HG03354 (cell line): ENCODE data around the gene ANXA7.
"Not testable (repeated sequence)": the region's sequence is repeated elsewhere in the genome, so short reads cannot be mapped to it uniquely, and the experiment has no call there.

Experiments used
- ATAC-seq: cut with Tn5 transposase; IDR thresholded peaks from one replicate; pipeline ENCODE4 v1.9.1; 2021; ENCODE audit warnings: mild to moderate bottlenecking; ENCODE audit not compliant: unreplicated experiment, poor library complexity, severe bottlenecking

ANXA7 gene

DNA sequence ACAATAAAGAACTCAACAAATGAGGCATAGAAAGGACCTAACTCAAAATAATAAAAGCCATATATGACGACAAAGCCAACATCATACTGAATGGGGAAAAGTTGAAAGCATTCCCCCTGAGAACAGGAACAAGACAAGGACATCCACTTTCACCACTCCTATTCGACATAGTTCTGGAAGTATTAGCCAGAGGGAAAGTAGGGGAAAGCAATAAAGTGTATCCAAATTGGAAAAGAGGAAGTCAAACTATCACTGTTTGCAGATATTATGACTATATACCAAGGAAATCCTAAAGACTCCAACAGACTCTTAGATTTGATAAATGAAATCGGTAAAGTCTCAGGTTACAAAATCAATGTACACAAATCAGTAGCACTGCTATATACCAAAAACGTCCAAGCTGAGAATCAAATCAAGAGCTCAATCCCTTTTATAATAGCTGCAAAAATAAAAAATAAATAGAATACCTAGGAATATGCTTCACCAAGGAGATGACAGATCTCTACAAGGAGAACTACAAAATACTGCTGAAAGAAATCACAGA is 4.8 kb downstream of the ANXA7 start:
- no peak for ATAC-seq

DNA sequence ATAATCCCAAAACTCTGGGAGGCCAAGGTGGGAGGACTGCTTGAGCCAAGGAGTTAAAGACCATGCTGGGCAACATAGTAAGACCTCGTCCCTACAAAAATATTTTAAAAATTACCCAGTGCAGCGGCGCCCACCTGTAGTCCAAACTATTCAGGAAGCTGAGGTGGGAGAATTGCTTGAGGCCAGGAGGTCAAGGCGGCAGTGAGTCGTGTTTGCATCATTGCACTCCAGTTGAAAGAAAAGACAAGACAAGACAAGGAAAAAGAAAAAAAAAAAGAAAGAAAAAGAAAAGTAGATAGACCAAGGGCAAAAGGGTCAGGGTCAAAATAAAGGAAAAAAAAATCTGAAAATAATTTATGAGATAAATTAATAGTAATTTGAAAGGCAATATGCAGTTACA is 5.8 kb downstream of the ANXA7 start:
- no peak for ATAC-seq

DNA sequence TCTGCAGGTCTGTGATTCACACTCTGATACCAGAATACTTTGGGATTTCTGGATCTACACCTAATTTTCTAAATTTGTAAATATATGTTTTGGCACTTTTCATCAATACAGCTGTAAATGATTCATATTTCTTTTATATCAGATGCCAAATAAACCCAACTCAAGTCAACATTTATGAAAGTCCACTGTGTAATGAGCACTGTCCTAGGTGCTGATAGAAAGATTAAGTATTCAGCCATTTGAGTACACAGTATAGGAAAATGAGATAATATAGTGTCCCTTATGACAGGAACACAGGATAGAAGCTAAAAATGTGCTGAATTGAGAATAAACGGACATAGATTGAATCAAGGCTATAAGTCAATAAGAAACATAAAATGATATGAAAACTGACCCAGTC is 6.4 kb downstream of the ANXA7 start:
- no peak for ATAC-seq

DNA sequence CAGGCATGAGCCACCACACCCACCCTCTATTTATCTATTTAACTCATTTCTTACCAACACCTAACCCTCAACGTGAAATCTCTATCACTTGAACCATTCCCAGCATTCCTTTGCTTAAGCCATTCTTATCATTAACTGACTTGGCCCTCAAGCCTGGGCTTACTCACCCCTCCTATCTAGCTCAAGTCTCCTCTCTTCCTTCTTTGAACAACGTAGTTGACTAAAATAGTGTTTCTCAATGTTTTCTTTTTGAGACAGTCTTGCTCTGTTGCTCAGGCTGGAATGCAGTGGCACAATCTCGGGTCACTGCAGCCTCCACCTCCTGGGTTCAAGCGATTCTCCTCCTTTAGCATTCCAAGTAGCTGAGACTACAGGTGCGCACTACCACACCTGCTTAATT is 7.0 kb downstream of the ANXA7 start:
- no peak for ATAC-seq

DNA sequence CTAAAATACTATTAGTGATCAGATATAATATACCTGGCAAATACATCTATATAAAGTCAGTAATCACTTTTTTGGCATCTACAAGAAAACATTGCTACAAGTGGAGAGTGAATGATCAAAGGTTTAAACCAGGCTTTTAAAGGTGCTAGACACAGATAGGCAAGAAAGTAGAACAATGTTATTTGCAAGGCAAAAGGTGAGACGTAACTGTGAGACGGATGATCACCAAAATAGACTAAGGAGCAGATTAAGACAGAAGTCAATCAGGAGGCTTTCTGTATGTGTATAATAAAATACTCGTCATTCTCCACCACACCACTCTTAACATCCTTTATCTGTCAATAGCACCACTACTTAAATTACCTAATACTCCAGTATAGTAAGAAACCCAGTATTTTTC is 8.3 kb downstream of the ANXA7 start:
- no peak for ATAC-seq

DNA sequence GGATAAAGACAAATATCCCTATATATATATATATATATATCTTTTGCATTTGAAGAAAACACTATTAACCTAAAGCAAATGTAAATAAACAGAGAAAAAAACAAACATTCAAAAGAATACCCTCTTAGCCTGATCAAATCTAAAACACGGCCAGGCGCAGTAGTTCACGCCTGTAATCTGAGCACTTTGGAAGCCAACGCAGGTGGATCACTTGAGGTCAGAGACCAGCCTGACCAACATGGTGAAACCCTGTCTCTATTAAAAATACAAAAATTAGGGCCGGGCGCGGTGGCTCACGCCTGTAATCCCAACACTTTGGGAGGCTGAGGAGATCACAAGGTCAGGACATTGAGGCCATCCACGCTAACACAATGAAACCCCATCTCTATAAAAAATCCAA is 9.2 kb downstream of the ANXA7 start:
- ATAC-seq: no peak

DNA sequence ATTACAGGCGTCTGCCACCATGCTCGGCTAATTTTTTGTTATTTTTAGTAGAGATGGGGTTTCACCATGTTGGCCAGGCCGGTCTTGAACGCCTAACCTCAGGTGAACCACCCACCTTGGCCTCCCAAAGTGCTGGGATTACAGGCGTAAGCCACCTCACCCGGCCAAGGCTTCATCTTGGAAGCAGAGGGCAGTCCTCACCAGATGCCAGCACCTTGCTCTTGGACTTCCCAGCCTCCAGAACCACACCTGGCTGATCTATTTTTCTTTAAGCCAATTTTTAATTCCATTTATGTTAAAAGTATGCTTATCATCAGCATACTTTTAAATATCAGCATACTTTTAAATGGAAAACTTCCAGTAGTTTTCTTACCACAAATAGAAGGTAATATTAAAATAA is 12.2 kb downstream of the ANXA7 start:
- ATAC-seq: no peak

DNA sequence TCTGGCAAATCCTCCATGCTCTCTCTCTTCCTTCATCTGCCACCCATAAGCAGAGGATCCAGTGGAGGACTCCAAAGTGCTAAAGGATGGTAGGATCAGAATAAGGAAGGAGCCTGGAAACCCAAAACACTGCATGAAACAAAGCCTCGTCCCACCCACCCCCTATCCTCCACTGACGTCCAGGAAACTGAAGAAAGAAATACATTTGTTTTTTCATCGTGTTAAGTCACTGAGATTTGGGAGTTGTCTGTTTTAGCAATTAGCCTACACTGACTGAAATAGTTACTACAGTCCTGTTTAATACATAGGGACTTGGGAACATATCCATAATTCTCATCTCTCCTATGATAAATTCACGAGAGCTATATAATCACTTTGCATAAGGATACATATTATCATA is 14.8 kb downstream of the ANXA7 start:
- ATAC-seq: no peak

DNA sequence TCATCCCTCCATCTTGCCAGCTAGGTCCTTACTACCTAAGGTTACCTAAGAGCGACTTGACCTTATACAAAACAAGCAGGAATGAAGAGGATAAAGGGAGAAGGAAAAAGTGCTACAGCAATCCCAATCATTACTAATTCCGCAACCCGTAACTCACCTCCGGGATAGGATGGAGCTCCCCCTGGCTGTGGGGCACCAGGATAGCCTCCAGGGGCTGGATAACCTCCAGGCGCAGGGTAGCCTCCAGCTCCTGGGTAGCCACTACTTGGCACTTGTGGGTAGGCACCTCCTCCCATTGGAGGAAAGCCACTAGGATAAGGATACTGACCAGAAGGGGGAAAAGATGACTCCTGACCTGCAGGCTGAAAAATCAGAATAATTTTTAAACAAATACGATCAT is 15.8 kb downstream of the ANXA7 start:
- no peak for ATAC-seq

DNA sequence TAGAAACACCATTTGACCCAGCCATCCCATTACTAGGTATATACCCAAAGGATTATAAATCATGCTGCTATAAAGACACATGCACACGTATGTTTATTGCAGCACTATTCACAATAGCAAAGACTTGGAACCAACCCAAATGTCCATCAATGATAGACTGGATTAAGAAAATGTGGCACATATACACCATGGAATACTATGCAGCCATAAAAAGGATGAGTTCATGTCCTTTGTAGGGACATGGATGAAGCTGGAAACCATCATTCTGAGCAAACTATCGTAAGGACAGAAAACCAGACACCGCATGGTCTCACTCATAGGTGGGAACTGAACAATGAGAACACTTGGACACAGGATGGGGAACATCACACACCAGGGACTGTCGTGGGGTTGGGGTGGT is 19.5 kb downstream of the ANXA7 start:
- ATAC-seq: not testable (repeated sequence)

DNA sequence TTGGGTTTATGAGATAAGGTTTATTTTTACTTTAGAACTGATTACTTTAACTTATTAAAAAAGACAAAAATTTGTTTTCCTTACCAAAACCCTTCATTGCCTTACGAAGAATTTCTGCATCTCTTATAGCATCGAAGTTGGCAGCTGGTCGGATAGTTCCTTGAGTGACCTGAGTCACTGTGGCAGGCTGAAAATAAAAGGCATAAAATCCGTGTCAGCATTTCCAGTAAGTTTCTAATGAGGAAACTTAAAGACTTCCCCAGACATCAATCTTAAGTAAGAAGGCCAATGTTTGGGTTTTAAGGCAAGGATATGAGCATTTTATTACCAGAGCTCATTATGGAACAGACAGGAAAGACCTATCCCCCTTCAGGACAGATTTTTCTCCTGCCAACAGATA is 25.6 kb downstream of the ANXA7 start:
- ATAC-seq: no peak

DNA sequence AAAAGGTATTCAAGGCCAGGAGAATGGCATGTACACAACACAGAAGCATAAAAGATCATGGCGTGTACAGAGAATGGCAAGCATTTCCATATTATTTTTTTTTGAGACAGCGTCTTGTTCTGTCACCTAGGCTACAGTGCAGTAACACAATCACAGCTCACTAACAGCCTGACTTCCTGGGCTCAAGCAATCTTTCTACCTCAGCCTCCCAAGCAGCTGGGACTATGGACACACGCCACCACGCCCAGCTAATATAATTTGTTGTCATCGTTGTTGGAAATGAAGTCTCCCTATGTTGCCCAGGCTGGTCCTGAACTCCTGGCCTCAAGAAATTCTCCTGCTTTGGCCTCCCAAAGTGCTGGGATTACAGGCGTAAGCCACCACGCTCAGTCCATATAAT is 27.3 kb downstream of the ANXA7 start:
- ATAC-seq: no peak

DNA sequence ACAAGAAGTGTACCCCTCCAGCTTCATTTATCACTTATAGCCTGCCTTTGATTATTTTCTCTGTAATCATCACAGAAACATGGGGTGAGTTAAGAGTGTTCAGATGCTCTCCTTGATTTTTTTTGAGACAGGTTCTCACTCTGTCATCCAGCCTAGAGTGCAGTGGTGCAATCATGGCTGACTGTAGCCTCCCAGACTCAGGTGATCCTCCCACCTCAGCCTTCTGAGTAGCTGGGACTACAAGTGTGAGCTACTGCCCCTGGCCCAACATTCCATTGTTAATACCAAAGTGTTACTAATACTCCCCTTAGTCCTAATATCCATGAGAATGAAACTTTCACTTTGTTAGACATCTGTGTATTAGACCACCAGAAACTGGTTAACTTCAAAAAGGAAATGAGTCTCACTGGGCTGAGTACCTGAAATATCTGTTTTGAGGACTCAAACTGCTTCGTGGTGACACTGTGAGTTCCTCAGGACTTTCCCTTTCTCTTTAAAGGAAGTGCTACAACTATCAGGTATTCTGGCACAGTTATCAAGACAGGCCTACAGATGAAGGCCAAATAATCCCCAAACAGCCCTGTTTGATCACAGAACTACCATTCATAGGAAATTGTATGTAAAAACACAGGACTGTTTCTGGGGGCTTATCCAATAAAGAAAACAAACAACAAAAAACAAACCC is 34.7 kb downstream of the ANXA7 start:
- no peak for ATAC-seq

DNA sequence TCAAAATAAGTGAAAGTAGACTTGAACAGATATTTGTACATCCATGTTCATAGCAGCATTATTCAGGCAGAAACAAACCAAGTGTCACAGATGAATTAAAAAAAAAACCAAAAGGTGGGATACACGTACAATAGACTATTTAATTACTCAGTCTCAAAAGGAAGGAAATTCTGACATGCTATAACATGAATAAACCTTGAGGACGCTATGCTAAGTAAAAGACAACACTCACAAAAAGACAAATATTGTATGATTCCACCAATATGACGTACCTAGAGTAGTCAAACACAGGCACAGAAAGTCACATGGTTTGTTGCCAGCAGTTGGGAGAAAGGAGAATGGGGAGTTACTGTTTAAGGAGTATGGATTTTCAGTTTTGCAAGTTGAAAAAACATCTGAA is 37.2 kb downstream of the ANXA7 start:
- no peak for ATAC-seq

DNA sequence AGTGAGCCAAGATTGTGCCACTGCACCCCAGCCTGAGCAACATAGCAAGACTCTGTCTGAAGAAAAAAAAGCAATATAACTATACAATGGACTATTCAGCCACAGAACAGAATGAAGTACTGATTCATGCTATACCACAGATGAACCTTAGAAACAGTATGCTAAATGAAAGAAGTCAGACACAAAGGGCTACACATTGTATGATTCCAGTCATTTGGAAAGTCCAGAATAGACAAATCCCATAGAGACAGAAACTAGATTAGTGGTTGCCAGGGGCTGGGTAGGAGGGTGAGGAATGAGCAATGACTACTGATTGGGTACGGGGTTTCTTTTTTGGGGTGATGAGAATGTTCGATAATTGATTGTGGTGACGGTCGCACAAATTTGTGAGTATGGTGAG is 45.6 kb downstream of the ANXA7 start:
- no peak for ATAC-seq

DNA sequence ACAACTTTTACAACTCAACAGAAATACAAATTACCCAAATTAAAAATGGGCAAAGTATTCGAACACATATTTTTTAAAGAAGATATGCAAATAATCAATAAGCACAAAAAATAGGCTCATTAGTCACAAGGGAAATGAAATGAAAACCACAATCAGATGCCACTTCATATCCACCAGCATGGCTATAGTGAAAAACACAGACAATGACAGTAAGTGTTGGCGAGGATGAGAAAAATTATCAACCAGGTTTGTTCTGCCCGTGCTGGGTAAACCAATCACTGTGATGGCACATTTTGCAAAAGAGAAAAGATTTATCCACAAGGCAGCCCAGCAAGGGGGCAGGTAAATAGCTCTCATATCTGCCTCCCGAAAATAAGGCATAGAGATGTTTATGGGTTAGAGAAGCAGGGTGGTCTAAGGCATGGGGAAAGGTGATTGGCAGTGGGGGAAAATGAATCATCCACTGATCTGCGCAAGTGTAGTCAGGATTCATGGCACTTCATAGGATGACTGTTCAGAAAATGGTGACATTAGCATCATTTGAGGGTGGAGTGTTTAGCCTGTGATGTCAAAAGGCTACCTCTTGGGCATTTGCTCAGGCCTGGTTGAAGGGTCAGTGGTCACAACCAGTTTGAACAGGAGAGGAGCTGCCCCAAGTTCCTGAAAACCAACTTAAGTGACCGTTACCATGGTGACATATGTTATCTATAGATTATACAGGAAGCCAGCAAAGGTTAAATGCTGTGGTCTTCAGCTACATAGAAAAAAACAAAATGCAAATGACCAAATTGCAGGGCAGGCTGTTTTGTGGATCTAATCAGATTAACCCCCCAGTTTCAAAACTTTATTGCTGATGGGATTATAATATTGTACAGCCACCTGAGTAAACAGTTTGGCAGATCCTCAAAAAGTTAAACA is 47.2 kb downstream of the ANXA7 start:
- ATAC-seq: no peak

DNA sequence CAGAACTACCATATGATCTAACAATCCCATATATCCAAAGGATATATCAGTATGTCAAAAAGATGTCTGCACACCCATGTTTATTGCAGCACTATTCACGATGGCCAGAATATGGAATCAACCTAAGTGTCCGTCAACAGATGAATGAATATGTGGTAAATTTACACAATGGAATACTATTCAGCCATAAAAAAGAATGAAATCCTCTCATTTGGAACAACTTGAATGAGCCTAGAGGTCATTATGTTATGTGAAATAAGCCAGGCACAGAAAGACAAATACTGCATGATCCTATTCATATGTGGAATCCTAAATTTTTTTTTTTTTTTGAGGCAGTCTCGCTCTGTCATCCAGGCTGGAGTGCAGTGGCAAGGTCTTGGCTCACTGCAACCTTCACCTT is 48.9 kb downstream of the ANXA7 start:
- ATAC-seq: no peak

DNA sequence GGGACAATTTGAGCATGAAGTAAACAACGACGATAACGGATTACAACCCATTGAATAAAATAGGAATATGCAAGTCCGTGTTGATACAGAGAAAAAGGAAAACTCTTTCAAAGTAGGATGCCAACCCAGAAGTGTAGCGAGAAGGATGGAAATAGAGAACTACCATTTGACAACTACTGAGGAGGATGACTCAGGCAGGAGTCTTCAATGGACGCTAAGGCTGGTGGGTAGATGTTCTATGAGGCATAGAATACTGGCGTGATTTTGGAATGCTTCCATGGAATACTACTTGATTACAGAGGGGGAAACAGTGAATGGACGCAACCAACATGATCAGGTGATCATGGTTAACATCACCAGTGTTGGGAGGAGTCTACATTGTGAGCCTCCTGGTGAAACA is 54.4 kb downstream of the ANXA7 start:
- no peak for ATAC-seq

DNA sequence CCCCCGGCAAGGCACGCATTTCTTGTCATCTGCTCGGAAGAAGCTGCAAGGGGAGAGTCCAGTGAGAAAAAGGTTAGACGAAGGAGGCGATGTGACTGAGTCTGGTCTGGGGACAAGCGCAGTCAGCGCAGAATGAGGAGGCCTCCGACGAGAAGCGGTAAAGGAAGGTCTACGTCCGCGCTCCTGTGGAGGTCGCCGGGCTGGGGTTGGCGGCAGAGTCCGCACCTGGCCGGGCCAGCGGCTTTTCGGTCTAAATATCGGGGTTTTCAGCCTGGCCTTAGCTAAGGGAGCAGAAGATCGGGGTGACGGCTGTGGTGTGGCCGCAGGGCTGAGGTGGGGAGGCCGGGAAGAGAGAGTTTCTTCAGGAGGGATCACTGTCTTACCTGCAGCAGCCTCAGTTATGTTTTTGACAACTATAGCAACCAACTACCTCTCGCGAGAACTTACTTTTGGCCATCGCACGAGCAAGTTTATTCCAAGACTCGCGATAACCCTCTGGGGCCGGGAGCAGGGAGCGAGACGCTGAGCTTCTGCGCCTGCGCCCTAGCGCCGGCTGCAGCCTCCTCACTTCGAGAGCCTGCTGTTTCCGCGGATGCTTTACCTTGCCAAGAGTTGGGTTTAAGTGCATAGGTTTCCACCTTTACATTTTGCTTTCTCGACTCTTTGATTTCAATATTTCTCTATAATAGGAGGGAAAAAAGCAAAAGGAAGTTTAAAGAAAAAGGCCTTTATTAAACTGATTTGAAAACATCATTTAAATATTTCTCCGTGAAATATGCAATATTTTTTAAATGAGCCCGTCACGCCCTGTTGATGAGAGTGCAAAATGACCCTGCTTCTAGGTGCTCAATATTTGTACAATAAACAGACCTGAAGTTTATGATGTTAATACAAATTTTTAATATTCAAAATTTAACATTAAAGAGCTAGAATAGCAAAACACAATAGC is 55.3 kb downstream of the ANXA7 start, which contains the start of gene CFAP70:
Gene CFAP70 (minus strand): TSS at position 534 of the 949 bp plus-strand sequence. CDS start 4,068 bp downstream, outside the sequence.
- peak; percentile 92 for ATAC-seq

DNA sequence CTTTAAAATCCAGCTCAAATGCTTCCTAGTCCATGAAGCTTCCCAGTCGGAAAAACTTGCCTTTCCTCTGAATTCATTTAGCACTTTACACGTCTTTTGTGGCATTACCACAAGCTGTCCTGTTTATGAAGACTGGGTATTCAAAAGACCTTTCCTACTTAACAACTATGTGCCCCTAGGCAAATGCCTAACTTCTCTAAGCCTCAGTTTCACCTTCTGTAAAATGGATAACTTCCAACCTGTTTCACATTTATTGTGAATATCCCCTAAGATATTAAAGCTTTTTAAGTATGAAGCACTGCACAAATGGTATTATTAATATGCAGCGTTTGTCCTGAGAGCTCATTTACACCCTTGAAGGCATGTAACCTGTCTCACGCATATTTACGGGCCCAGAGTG is 56.0 kb downstream of the ANXA7 start:
- ATAC-seq: no peak
